GM21526 (cell line): Measurements from ENCODE around the gene CDK1.
"Not testable (repeated sequence)": the region's sequence is repeated elsewhere in the genome, so short reads cannot be mapped to it uniquely, and the experiment has no call there.

Experiments
- ATAC-seq: cut with Tn5 transposase; IDR thresholded peaks from one replicate; pipeline ENCODE4 v1.9.1; 2021; ENCODE audit warnings: moderate library complexity; ENCODE audit not compliant: unreplicated experiment, low FRiP score

CDK1 gene

GRCh38 chr10:60809157-60809556 is 30.9 kb downstream of the CDK1 start:
- no peak for ATAC-seq

- no peak for ATAC-seq
These were observed 32.3 kb downstream of the CDK1 start for GRCh38 chr10:60810437-60811182.

GRCh38 chr10:60816628-60817397 is 38.5 kb downstream of the CDK1 start:
- ATAC-seq = peak; percentile 84

GRCh38 chr10:60817398-60817805 is 39.1 kb downstream of the CDK1 start:
- ATAC-seq = no peak

- no peak for ATAC-seq
These were observed 40.0 kb downstream of the CDK1 start for GRCh38 chr10:60818134-60818770.

- no peak for ATAC-seq
These were observed 41.0 kb downstream of the CDK1 start for GRCh38 chr10:60819271-60819670.

GRCh38 chr10:60820093-60820754 is 41.9 kb downstream of the CDK1 start:
- peak; percentile 63 for ATAC-seq

GRCh38 chr10:60821656-60822055 is 43.4 kb downstream of the CDK1 start:
- ATAC-seq = no peak

- ATAC-seq = no peak
These were observed 44.5 kb downstream of the CDK1 start for GRCh38 chr10:60822809-60823208.

GRCh38 chr10:60823324-60823723 is 45.0 kb downstream of the CDK1 start:
- ATAC-seq = no peak

- no peak for ATAC-seq
These were observed 47.2 kb downstream of the CDK1 start for GRCh38 chr10:60825520-60825919.

GRCh38 chr10:60827791-60828488 is 49.7 kb downstream of the CDK1 start:
- no peak for ATAC-seq

GRCh38 chr10:60828489-60828852 is 50.2 kb downstream of the CDK1 start:
- no peak for ATAC-seq

GRCh38 chr10:60832136-60832535 is 53.9 kb downstream of the CDK1 start:
- not testable (repeated sequence) for ATAC-seq

- no peak for ATAC-seq
These were observed 56.1 kb downstream of the CDK1 start for GRCh38 chr10:60834401-60834800.

- ATAC-seq = no peak
These were observed 56.8 kb downstream of the CDK1 start for GRCh38 chr10:60835049-60835448.

GRCh38 chr10:60841227-60841626 is 62.9 kb downstream of the CDK1 start:
- ATAC-seq = not testable (repeated sequence)

- no peak for ATAC-seq
These were observed 64.4 kb downstream of the CDK1 start for GRCh38 chr10:60842694-60843093.
